Stomach (tissue), 19 donors: Measurements from ENCODE around the gene ARL2BP. TPM values are rescaled to one million over a fixed set of nuclear protein-coding genes. Genes with fewer than 3 reads are reported as not detected.
"Not testable (repeated sequence)": the region's sequence is repeated elsewhere in the genome, so short reads cannot be mapped to it uniquely, and the experiment has no call there.

Experiments
- DNase-seq, 2 donors: peaks; one replicate each; pipeline versions ENCODE4 v3.0.0 to v3.0.0-alpha.2; 2013 to 2019
- H3K27ac ChIP-seq, 5 donors: fragments of 200-600 bp in 4 of 5; sonication (generic) in 4 of 5; one replicate each; pipeline ENCODE4 v1.5.1; 2013 to 2019; ENCODE audit warnings: mild to moderate bottlenecking in 1 of 5, moderate library complexity in 1 of 5
- H3K27me3 ChIP-seq, 3 donors: fragments of 200-600 bp; sonication (generic); one replicate each; pipeline ENCODE4 v1.5.1; 2017 to 2019; ENCODE audit warnings: mixed run types in 1 of 3
- H3K36me3 ChIP-seq, 4 donors: fragments of 200-600 bp; sonication (generic); 1 replicate in 3 of 4; 2 replicates in 1 of 4; pipeline ENCODE4 v1.5.1; 2016 to 2019
- H3K4me1 ChIP-seq, 4 donors: fragments of 200-600 bp; sonication (generic); one replicate each; pipeline ENCODE4 v1.5.1; 2016 to 2019
- H3K4me3 ChIP-seq, 4 donors: fragments of 200-600 bp; sonication (generic) in 3 of 4; one replicate each; pipeline ENCODE4 v1.5.1; 2016 to 2019; ENCODE audit warnings: mild to moderate bottlenecking in 1 of 4
- H3K9me3 ChIP-seq, 4 donors: fragments of 200-600 bp; sonication (generic); one replicate each; pipeline ENCODE4 v1.5.1; 2016 to 2019
- CTCF ChIP-seq, 7 experiments: fragments of 450-650 bp in 4 of 7; fragments of 200-600 bp in 3 of 7; sonication (generic) in 3 of 7; IDR thresholded peaks; one replicate each; pipeline ENCODE4 v1.5.1; 2016 to 2019; ENCODE audit warnings: antibody characterized with exemption in 7 of 7, control low read depth in 2 of 7, mild to moderate bottlenecking in 1 of 7
- EP300 ChIP-seq: sonication (generic); formaldehyde crosslinking; IDR thresholded peaks from one replicate; pipeline ENCODE4 v1.6.1; 2017; ENCODE audit warnings: antibody characterized with exemption
- POLR2A ChIP-seq, 4 donors: fragments of 450-650 bp; IDR thresholded peaks; one replicate each; pipeline ENCODE4 v1.6.1; 2016; ENCODE audit warnings: antibody characterized with exemption in 4 of 4, control low read depth in 2 of 4, mild to moderate bottlenecking in 1 of 4, moderate library complexity in 1 of 4
- POLR2AphosphoS5 ChIP-seq, 3 donors: sonication (generic); formaldehyde crosslinking; IDR thresholded peaks; one replicate each; pipeline ENCODE4 v1.6.1; 2016; ENCODE audit warnings: antibody characterized with exemption in 3 of 3
- WGBS, 5 donors: extraction: QIAGEN DNeasy Blood & Tissue Kit in 3 of 5; methylation state at CpG; one replicate each; pipeline versions ENCODE4 v1.1.5 to v1.1.7; 2013 to 2018; 5-methylcytosine and 5-hydroxymethylcytosine counted together
- intact Hi-C: fragments of 100-400 bp; cut with DNase I; formaldehyde crosslinking; loops from one replicate; pipeline ENCODE4 v1.15.1; 2023; ENCODE audit warnings: low total_unique reads
- long read RNA-seq, 10 donors: transcript quantifications; one replicate each; lab custom pipeline, GENCODE V29; 2026
- polyA plus RNA-seq, 3 donors: library from polyadenylated mRNA; stranded (reverse); fragments of 200-250 nt; gene quantifications; one replicate each; pipeline ENCODE4 v1.2.3, GENCODE V29; 2013
- total RNA-seq, 5 donors: library from RNA; depleted of rRNA; stranded (reverse); fragments of >200 nt; gene quantifications; one replicate each; pipeline versions ENCODE4 v1.1.0 to v1.2.3, GENCODE V29; 2014 to 2016
- donor health status: healthy with polysubstance abuse.
- donor health status: Bipolar disorder and iron deficiency.
- donor health status: healthy.

ARL2BP gene
- 10 to 100 TPM; 15.6 to 61.6 (median 46.7) TPM for total RNA-seq
- polyA plus RNA-seq = 10 to 100 TPM; 24.0 to 46.6 (median 39.8) TPM
- long read RNA-seq, donor 1, transcript ARL2BP-201 (6 exons, 2,130 nt) = major isoform, 5 of 11 reads
- long read RNA-seq, donor 1, partial matches to known transcripts = 6 of 11 reads
- long read RNA-seq, donor 1, other reads (novel, unspliced or antisense) = 0 of 11 reads
- long read RNA-seq, donor 2, transcript ARL2BP-201 (6 exons, 2,130 nt) = major isoform, 10 of 10 reads
- long read RNA-seq, donor 2, partial matches to known transcripts = 0 of 10 reads
- long read RNA-seq, donor 2, other reads (novel, unspliced or antisense) = 0 of 10 reads
- long read RNA-seq, donor 3, transcript ARL2BP-201 (6 exons, 2,130 nt) = major isoform, 6 of 7 reads
- long read RNA-seq, donor 3, partial matches to known transcripts = 0 of 7 reads
- long read RNA-seq, donor 3, other reads (novel, unspliced or antisense) = 0 of 7 reads
- long read RNA-seq, donor 4, partial matches to known transcripts = 0 of 1 reads
- long read RNA-seq, donor 4, other reads (novel, unspliced or antisense) = 0 of 1 reads
- long read RNA-seq, donor 5, transcript ARL2BP-201 (6 exons, 2,130 nt) = major isoform, 10 of 19 reads
- long read RNA-seq, donor 5, partial matches to known transcripts = 9 of 19 reads
- long read RNA-seq, donor 5, other reads (novel, unspliced or antisense) = 0 of 19 reads
- long read RNA-seq, donor 6, transcript ARL2BP-201 (6 exons, 2,130 nt) = major isoform, 35 of 159 reads
- long read RNA-seq, donor 6, partial matches to known transcripts = 123 of 159 reads
- long read RNA-seq, donor 6, other reads (novel, unspliced or antisense) = 0 of 159 reads
- long read RNA-seq, donor 7, transcript ARL2BP-201 (6 exons, 2,130 nt) = major isoform, 14 of 14 reads
- long read RNA-seq, donor 7, partial matches to known transcripts = 0 of 14 reads
- long read RNA-seq, donor 7, other reads (novel, unspliced or antisense) = 0 of 14 reads
- long read RNA-seq, donor 8, transcript ARL2BP-201 (6 exons, 2,130 nt) = major isoform, 5 of 5 reads
- long read RNA-seq, donor 8, partial matches to known transcripts = 0 of 5 reads
- long read RNA-seq, donor 8, other reads (novel, unspliced or antisense) = 0 of 5 reads
- long read RNA-seq, donor 9, transcript ARL2BP-201 (6 exons, 2,130 nt) = major isoform, 14 of 19 reads
- long read RNA-seq, donor 9, partial matches to known transcripts = 5 of 19 reads
- long read RNA-seq, donor 9, other reads (novel, unspliced or antisense) = 0 of 19 reads
- long read RNA-seq, donor 10, transcript ARL2BP-201 (6 exons, 2,130 nt) = major isoform, 8 of 33 reads
- long read RNA-seq, donor 10, partial matches to known transcripts = 25 of 33 reads
- long read RNA-seq, donor 10, other reads (novel, unspliced or antisense) = 0 of 33 reads

- peak within 1 kb of the TSS; percentile 62 to 77 (median 67) for H3K4me3 ChIP-seq
- peaks cover 14 to 37% (median 33%) of the 10 kb centered on the region in 4 donors for H3K36me3 ChIP-seq
- TF ChIP-seq CTCF (IDR thresholded peaks at IDR 0.05) = no peak
- TF ChIP-seq POLR2A (IDR thresholded peaks at IDR 0.05) = peak in 2 of 4 donors; percentile 53 to 58
- TF ChIP-seq POLR2AphosphoS5 (IDR thresholded peaks at IDR 0.05) = peak; percentile 77 to 96 (median 87)
- no peaks in the 10 kb centered on the region for H3K9me3 ChIP-seq
- peak; percentile 99 for DNase-seq
- intact Hi-C loops = no loop called here
- no peaks in the 10 kb centered on the region for H3K27me3 ChIP-seq
- H3K27ac ChIP-seq = peak within 1 kb of the TSS; percentile 93 to 97 (median 94)
- WGBS, 5 donors = 0 to 1% (median 0%) methylated on average over 16 to 77 of the region's 77 CpGs
- H3K4me1 ChIP-seq = peaks cover 14 to 41% (median 27%) of the 10 kb centered on the region in 4 donors
Measured at GRCh38 chr16:57244767-57245471, at the start of gene ARL2BP. Gene ARL2BP (plus strand): TSS chr16:57245259. CDS start chr16:57245368, 109 bp downstream.

- no peak overlapping the region for H3K4me3 ChIP-seq
- TF ChIP-seq POLR2AphosphoS5 (IDR thresholded peaks at IDR 0.05) = no peak
- no peak for TF ChIP-seq EP300
- TF ChIP-seq CTCF (IDR thresholded peaks at IDR 0.05) = no peak
- TF ChIP-seq POLR2A (IDR thresholded peaks at IDR 0.05) = no peak
- H3K4me1 ChIP-seq = peaks cover 9 to 61% (median 44%) of the 10 kb centered on the region in 4 donors
- H3K27ac ChIP-seq = no peak overlapping the region
- 67 to 75% (median 71%) methylated on average over 4 of the region's 4 CpGs for WGBS, 5 donors
- H3K9me3 ChIP-seq = no peaks in the 10 kb centered on the region
- no peaks in the 10 kb centered on the region for H3K27me3 ChIP-seq
- no peak for DNase-seq
- intact Hi-C loops = no loop called here
- no peaks in the 10 kb centered on the region for H3K36me3 ChIP-seq
Measured at GRCh38 chr16:57196286-57196685, 48.8 kb upstream of the ARL2BP start.

- H3K27ac ChIP-seq = no peak overlapping the region
- no peak for DNase-seq
- WGBS, 5 donors = 43 to 64% (median 56%) methylated on average over 3 of the region's 3 CpGs
- H3K4me1 ChIP-seq = peaks cover 5 to 56% (median 40%) of the 10 kb centered on the region in 4 donors
- intact Hi-C loops = no loop called here
- H3K27me3 ChIP-seq = no peaks in the 10 kb centered on the region
- no peak overlapping the region for H3K4me3 ChIP-seq
- TF ChIP-seq CTCF (IDR thresholded peaks at IDR 0.05) (no peak), EP300 (no peak), POLR2AphosphoS5 (IDR thresholded peaks at IDR 0.05) (no peak), POLR2A (IDR thresholded peaks at IDR 0.05) (no peak)
- no peaks in the 10 kb centered on the region for H3K9me3 ChIP-seq
- no peaks in the 10 kb centered on the region for H3K36me3 ChIP-seq
Measured at GRCh38 chr16:57196753-57197152, 48.3 kb upstream of the ARL2BP start.

GRCh38 chr16:57200321-57200720 is 44.7 kb upstream of the ARL2BP start:
- WGBS, 5 donors = 92 to 99% (median 97%) methylated on average over 7 to 11 of the region's 24 CpGs
- DNase-seq, H3K27ac ChIP-seq, H3K4me3 ChIP-seq, H3K9me3 ChIP-seq, H3K27me3 ChIP-seq, intact Hi-C loops: not testable (repeated sequence)
- Histone ChIP-seq H3K4me1 (peaks cover 0 to 22% (median 10%) of the 10 kb centered on the region in 4 donors), H3K36me3 (peaks cover 9 to 14% (median 10%) of the 10 kb centered on the region in 4 donors)

- 78 to 100% (median 87%) methylated on average over 1 to 27 of the region's 27 CpGs for WGBS, 5 donors
- DNase-seq, H3K27ac ChIP-seq, H3K27me3 ChIP-seq, H3K9me3 ChIP-seq, H3K4me3 ChIP-seq, intact Hi-C loops: not testable (repeated sequence)
- Histone ChIP-seq H3K4me1 (peaks cover 0 to 20% (median 9%) of the 10 kb centered on the region in 4 donors), H3K36me3 (peaks cover 10 to 20% (median 16%) of the 10 kb centered on the region in 4 donors)
Measured at GRCh38 chr16:57200926-57201325, 44.1 kb upstream of the ARL2BP start.
